GM10847 (cell line): ENCODE results near the gene ANGPTL7.

ENCODE experiments used
- POLR2A ChIP-seq: IDR thresholded peaks from 2 replicates; pipeline ENCODE4 v1.6.1; 2011; ENCODE audit not compliant: insufficient read length; ENCODE audit errors: extremely low read depth

Gene ANGPTL7

GRCh38 chr1:11188381-11188780 is 774 bp upstream of the ANGPTL7 start:
- TF ChIP-seq POLR2A, result no peak

- no peak for TF ChIP-seq POLR2A
Measured at GRCh38 chr1:11193376-11193775, 4.2 kb downstream of the ANGPTL7 start.

- no peak for TF ChIP-seq POLR2A
Measured at GRCh38 chr1:11194407-11195176, 5.4 kb downstream of the ANGPTL7 start.

- TF ChIP-seq POLR2A, result no peak
Measured at GRCh38 chr1:11196945-11197344, 7.8 kb downstream of the ANGPTL7 start.

GRCh38 chr1:11197359-11197758 is 8.2 kb downstream of the ANGPTL7 start:
- TF ChIP-seq POLR2A, result no peak

- TF ChIP-seq POLR2A, result no peak
Measured at GRCh38 chr1:11198257-11198656, 9.1 kb downstream of the ANGPTL7 start.

- no peak for TF ChIP-seq POLR2A
Measured at GRCh38 chr1:11198851-11199594, 9.9 kb downstream of the ANGPTL7 start.

GRCh38 chr1:11204396-11205190 is 15.4 kb downstream of the ANGPTL7 start:
- TF ChIP-seq POLR2A, result no peak

GRCh38 chr1:11207898-11208611 is 18.9 kb downstream of the ANGPTL7 start:
- TF ChIP-seq POLR2A, result no peak

GRCh38 chr1:11211461-11211860 is 22.3 kb downstream of the ANGPTL7 start:
- TF ChIP-seq POLR2A, result no peak

GRCh38 chr1:11211925-11212587 is 22.9 kb downstream of the ANGPTL7 start:
- no peak for TF ChIP-seq POLR2A

- TF ChIP-seq POLR2A, result no peak
Measured at GRCh38 chr1:11214698-11215380, 25.7 kb downstream of the ANGPTL7 start.

- no peak for TF ChIP-seq POLR2A
Measured at GRCh38 chr1:11215381-11216005, 26.3 kb downstream of the ANGPTL7 start.
